K562 (cell line): ENCODE results near the gene SEC61A2. TPM values are rescaled to one million over a fixed set of nuclear protein-coding genes. Genes with fewer than 3 reads are reported as not detected.

Experiments used
- ATAC-seq: fragments of 200-7000 bp; cut with Tn5 transposase; 3 replicates; pipeline ENCODE4 v1.9.1; 2020; ENCODE audit warnings: moderate library complexity
- BruUV-seq: library from RNA; stranded (reverse); fragments of 400-500 nt; replicated peaks from 2 replicates; lab custom pipeline; 2021; lab: Mats Ljungman, UMichigan
- CTCF ChIA-PET: fragments of 300-600 bp; formaldehyde crosslinking; extraction: SDS; loops from one replicate; lab custom pipeline; 2021; ENCODE audit warnings: low intra/inter-chr PET ratio; lab: Yijun Ruan, JAX
- POLR2A ChIA-PET: fragments of 300-600, 350-650 bp; sonication (Branson Sonifier 250); formaldehyde crosslinking; extraction: SDS; loops from one replicate; lab custom pipeline; 2021; ENCODE audit warnings: antibody characterized with exemption, inconsistent platforms; lab: Yijun Ruan, JAX
- DNase-seq, 4 experiments: peaks; one replicate each; pipeline versions ENCODE4 v3.0.0 to v3.0.0-alpha.2; 2011 to 2018; ENCODE audit warnings: low spot score in 3 of 4, mixed read lengths in 3 of 4; ENCODE audit errors: extremely low read depth in 1 of 4
- FAIRE-seq: peaks from 2 replicates; lab custom pipeline; 2011; peaks lifted over from hg19 to GRCh38; lab: Jason Lieb, UNC
- H2AFZ ChIP-seq: 2 replicates; pipeline ENCODE4 v1.6.0; 2011; ENCODE audit warnings: low read depth, low read length, control low read depth, inconsistent platforms
- H3K27ac ChIP-seq: fragments of 200-600 bp; 3 replicates; pipeline ENCODE4 v1.8.0; 2011; ENCODE audit warnings: low read depth, mild to moderate bottlenecking, control low read depth, inconsistent platforms, low read length, moderate library complexity, mixed read lengths; ENCODE audit errors: extremely low read depth
- H3K27me3 ChIP-seq, 2 experiments: fragments of 300-600 bp in 1 of 2; 2 replicates in 1 of 2; 3 replicates in 1 of 2; pipeline versions ENCODE4 v1.6.0 to v1.8.0; 2011; ENCODE audit warnings: inconsistent platforms in 2 of 2, low read length in 2 of 2, mild to moderate bottlenecking in 1 of 2, mixed read lengths in 1 of 2, moderate library complexity in 1 of 2; ENCODE audit not compliant: control insufficient read depth in 2 of 2, insufficient read depth in 2 of 2
- H3K36me3 ChIP-seq: fragments of 300-600 bp; 3 replicates; pipeline ENCODE4 v1.8.0; 2011; ENCODE audit warnings: mild to moderate bottlenecking, low read length, inconsistent platforms; ENCODE audit not compliant: control insufficient read depth, insufficient read depth
- H3K4me1 ChIP-seq, 2 experiments: fragments of 200-600 bp in 1 of 2; replicated peaks in 1 of 2; 2 replicates in 1 of 2; 3 replicates in 1 of 2; pipeline versions ENCODE4 v1.5.1 to v1.8.0; 2011; ENCODE audit warnings: inconsistent platforms in 2 of 2, low read length in 2 of 2, mild to moderate bottlenecking in 1 of 2, mixed read lengths in 1 of 2, moderate library complexity in 1 of 2; ENCODE audit not compliant: control insufficient read depth in 2 of 2, insufficient read depth in 2 of 2
- H3K4me2 ChIP-seq: 2 replicates; pipeline ENCODE4 v1.6.1; 2011; ENCODE audit warnings: low read length, control low read depth, inconsistent platforms, mixed read lengths; ENCODE audit not compliant: insufficient read depth
- H3K4me3 ChIP-seq: fragments of 200-600 bp; sonication (generic), shearing (Covaris generic); 2 replicates; pipeline ENCODE4 v1.5.1; 2016; ENCODE audit warnings: control low read depth, inconsistent platforms
- H3K79me2 ChIP-seq: fragments of 200-600 bp; 3 replicates; pipeline ENCODE4 v1.8.0; 2011; ENCODE audit warnings: low read length, inconsistent platforms; ENCODE audit not compliant: control insufficient read depth, insufficient read depth
- H3K9ac ChIP-seq, 2 experiments: 2 replicates each; pipeline versions ENCODE4 v1.6.0 to v1.6.1; 2011; ENCODE audit warnings: low read depth in 2 of 2, low read length in 2 of 2, control low read depth in 1 of 2, inconsistent platforms in 1 of 2, mild to moderate bottlenecking in 1 of 2, mixed read lengths in 1 of 2; ENCODE audit not compliant: insufficient read depth in 1 of 2
- H3K9me1 ChIP-seq: one replicate; pipeline ENCODE4 v1.6.0; 2011; ENCODE audit warnings: inconsistent platforms, mild to moderate bottlenecking, low read length, moderate library complexity; ENCODE audit not compliant: control insufficient read depth, insufficient read depth
- H3K9me3 ChIP-seq: replicated peaks from 2 replicates; pipeline ENCODE4 v1.5.1; 2011; ENCODE audit warnings: low read depth, low read length, inconsistent platforms; ENCODE audit not compliant: control insufficient read depth, insufficient read depth
- H4K20me1 ChIP-seq: replicated peaks from 2 replicates; pipeline ENCODE4 v1.6.1; 2011; ENCODE audit warnings: low read length, inconsistent platforms, mixed read lengths; ENCODE audit not compliant: control insufficient read depth, insufficient read depth
- ELK1 ChIP-seq: sonication (generic); formaldehyde crosslinking; IDR thresholded peaks from 2 replicates; pipeline ENCODE4 v1.8.1; 2022; ENCODE audit warnings: missing genetic modification reagents
- KDM5B ChIP-seq: fragments of 200-600 bp; sonication (generic); IDR thresholded peaks from 2 replicates; pipeline ENCODE4 v1.6.1; 2012; ENCODE audit warnings: low read depth, mild to moderate bottlenecking, moderate library complexity, low read length, control low read depth, inconsistent platforms; ENCODE audit not compliant: insufficient replicate concordance
- LEF1 ChIP-seq: fragments of 450-650 bp; IDR thresholded peaks from 2 replicates; pipeline ENCODE4 v1.6.1; 2016; ENCODE audit warnings: mild to moderate bottlenecking
- MAX ChIP-seq: sonication (generic); formaldehyde crosslinking; IDR thresholded peaks from 2 replicates; pipeline ENCODE4 v1.9.0; 2022; ENCODE audit warnings: mild to moderate bottlenecking, missing genetic modification reagents
- MTA1 ChIP-seq: fragments of 450-650 bp; IDR thresholded peaks from 2 replicates; pipeline ENCODE4 v1.6.1; 2017; ENCODE audit warnings: borderline replicate concordance
- TAF1 ChIP-seq: IDR thresholded peaks from 2 replicates; pipeline ENCODE4 v1.6.1; 2011; ENCODE audit warnings: mild to moderate bottlenecking, low read length, moderate library complexity; ENCODE audit not compliant: insufficient read depth, control insufficient read depth, severe bottlenecking; ENCODE audit errors: extremely low read depth
- U2AF2 ChIP-seq: fragments of 200-400 bp; formaldehyde crosslinking; optimal IDR thresholded peaks from 2 replicates; pipeline ENCODE3; 2017; ENCODE audit warnings: low read depth, mild to moderate bottlenecking, low read length
- ZC3H4 ChIP-seq: sonication (generic); formaldehyde crosslinking; IDR thresholded peaks from 2 replicates; pipeline ENCODE4 v1.9.0; 2021; ENCODE audit warnings: missing genetic modification reagents, borderline replicate concordance
- ZNF217 ChIP-seq: sonication (generic); formaldehyde crosslinking; IDR thresholded peaks from 2 replicates; pipeline ENCODE4 v1.8.0; 2022; ENCODE audit warnings: mild to moderate bottlenecking, missing genetic modification reagents
- WGBS: fragments of 100-300 bp; shearing (Covaris generic); methylation state at CpG from one replicate; pipeline ENCODE4 v1.1.6; 2016; ENCODE audit warnings: low coverage, mixed read lengths; ENCODE audit not compliant: insufficient coverage; ENCODE audit errors: missing lambda C conversion rate; 5-methylcytosine and 5-hydroxymethylcytosine counted together
- in situ Hi-C: fragments of 300-500 bp; cut with MboI; formaldehyde crosslinking; loops from 4 replicates; pipeline ENCODE4 v1.15.0; 2018; ENCODE audit warnings: inconsistent platforms, mixed read lengths
- intact Hi-C: fragments of 100-400 bp; cut with micrococcal nuclease; formaldehyde crosslinking; loops from 2 replicates; pipeline ENCODE4 v1.14.2; 2022
- polyA plus RNA-seq, 8 experiments: library from polyadenylated mRNA; depleted of rRNA in 4 of 8; stranded (reverse) in 5 of 8; unstranded in 3 of 8; fragments of >200 nt; fragmentation: Nextera tagmentation in 2 of 8; fragmentation: Illumina TruSeq in 1 of 8; extraction: Ambion mirVana in 2 of 8; extraction: Trizol in 1 of 8; gene quantifications; 2 replicates each; pipeline versions ENCODE4 v1.2.1 to v1.2.3, GENCODE V29; 2011 to 2014; ENCODE audit warnings: inconsistent platforms in 1 of 8, missing spikeins in 1 of 8
- total RNA-seq, 7 experiments: library from RNA; depleted of rRNA in 6 of 7; stranded (reverse); fragments of >200 nt in 6 of 7; fragmentation: Illumina TruSeq in 2 of 7; extraction: Trizol in 2 of 7; gene quantifications; 2 replicates each; pipeline versions ENCODE4 v1.2.1 to v1.2.3, GENCODE V29; 2011 to 2021; ENCODE audit warnings: low replicate concordance in 1 of 7

SEC61A2 gene
- total and polyA plus RNA-seq, 9 of the 15 experiments (the other 6 are each of a cell fraction or from before 2014, with no cell fraction given) = 1.2 to 9.7 (median 3.9) TPM

DNA sequence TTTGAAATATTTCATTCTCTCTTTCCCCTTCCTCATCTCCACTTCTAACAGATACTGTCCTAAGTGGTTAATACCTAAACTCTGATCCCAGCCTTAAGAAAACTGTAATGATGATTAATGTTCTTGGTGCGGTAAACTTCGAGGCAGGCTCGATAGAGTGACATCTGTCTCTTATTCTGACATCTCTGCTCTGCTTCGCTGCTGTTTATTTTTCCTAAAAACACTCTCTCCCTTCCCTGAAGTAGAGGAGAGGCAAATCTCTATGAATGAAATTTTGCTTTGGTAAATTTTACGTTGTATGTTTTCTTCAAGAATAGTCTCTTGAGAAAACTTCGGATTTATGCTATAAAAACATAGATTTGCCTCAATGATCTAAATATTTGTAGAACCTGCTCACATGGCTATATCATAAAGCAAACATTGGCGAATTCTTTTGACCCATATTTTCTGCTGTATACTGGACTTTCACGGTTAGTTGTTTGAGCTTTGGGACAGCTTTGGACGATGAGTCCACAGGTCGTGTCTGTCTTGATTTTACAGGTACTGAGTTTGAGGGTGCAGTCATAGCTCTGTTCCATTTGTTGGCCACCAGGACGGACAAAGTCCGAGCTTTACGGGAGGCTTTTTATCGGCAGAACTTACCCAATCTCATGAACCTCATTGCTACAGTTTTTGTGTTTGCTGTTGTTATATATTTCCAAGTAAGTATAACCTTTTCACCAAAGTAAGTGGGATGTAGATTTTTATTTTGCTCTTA lies 27.1 kb downstream of the SEC61A2 start:
- H4K20me1 ChIP-seq = no peaks in the 10 kb centered on the region
- no peak overlapping the region for H3K9ac ChIP-seq
- DNase-seq (no peak), ATAC-seq (no peak), FAIRE-seq (peak; percentile 52)
- H3K9me3 ChIP-seq = no peaks in the 10 kb centered on the region; the same call in 1 of the 2 replicates
- no peak overlapping the region for H3K27ac ChIP-seq
- ChIA-PET POLR2A (interaction anchor here (2.0 kb wide), 1 partner anchor 9 kb away, joined by 8 read pairs; no protein-coding TSS in a partner anchor), CTCF (no interaction called here)
- 45% methylated on average over 14 of the region's 14 CpGs for WGBS
- no peak overlapping the region for H2AFZ ChIP-seq
- peaks cover 3% of the 10 kb centered on the region; the same call in 2 of the 3 replicates for H3K36me3 ChIP-seq
- in situ Hi-C loops (no loop called here), intact Hi-C loops (no loop called here)
- H3K4me1 ChIP-seq = no peaks in the 10 kb centered on the region
- no peak overlapping the region for H3K4me2 ChIP-seq
- TF ChIP-seq KDM5B = no peak
- no peaks in the 10 kb centered on the region for H3K79me2 ChIP-seq
- H3K27me3 ChIP-seq = no peaks in the 10 kb centered on the region
- BruUV-seq = no TSS peak
- H3K4me3 ChIP-seq = no peak overlapping the region
- H3K9me1 ChIP-seq = no peaks in the 10 kb centered on the region

DNA sequence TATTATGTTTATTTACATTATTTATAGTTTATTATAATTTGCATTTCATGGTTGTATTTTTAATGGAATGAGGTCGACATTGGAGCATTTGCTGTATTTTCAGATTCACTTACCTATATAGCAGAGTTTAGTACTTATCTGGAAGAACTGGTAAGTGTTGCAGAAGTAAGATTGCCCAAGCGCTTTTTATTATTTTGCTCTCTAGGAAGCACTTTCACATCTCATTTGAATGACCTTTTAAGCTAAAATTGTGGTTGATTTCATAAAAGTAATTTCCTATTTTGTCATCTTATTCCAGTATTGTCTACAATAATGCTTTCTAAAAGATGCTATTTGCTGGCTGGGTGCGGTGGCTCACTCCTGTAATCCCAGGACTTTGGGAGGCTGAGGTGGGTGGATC lies 28.6 kb downstream of the SEC61A2 start:
- Histone ChIP-seq H3K79me2 (no peaks in the 10 kb centered on the region), H3K36me3 (peaks cover 14% of the 10 kb centered on the region), H3K9me1 (no peaks in the 10 kb centered on the region), H3K27ac (no peak overlapping the region), H3K4me1 (no peaks in the 10 kb centered on the region; a peak in 1 of 5 replicates), H3K4me3 (no peak overlapping the region), H4K20me1 (no peaks in the 10 kb centered on the region), H2AFZ (no peak overlapping the region), H3K9ac (no peak overlapping the region), H3K9me3 (no peaks in the 10 kb centered on the region; the same call in 1 of the 2 replicates), H3K27me3 (no peaks in the 10 kb centered on the region), H3K4me2 (no peak overlapping the region)
- POLR2A ChIA-PET = interaction anchor here (2.0 kb wide), 1 partner anchor 11 kb away, joined by 8 read pairs; no protein-coding TSS in a partner anchor
- CTCF ChIA-PET = no interaction called here
- FAIRE-seq (no peak), ATAC-seq (no peak), DNase-seq (no peak)
- TF ChIP-seq U2AF2 (no peak), MAX (CRISPR knock-in tag) (no peak), TAF1 (no peak), LEF1 (no peak), MTA1 (no peak), ELK1 (CRISPR knock-in tag) (no peak), ZNF217 (CRISPR knock-in tag) (no peak), ZC3H4 (CRISPR knock-in tag) (no peak)
- in situ Hi-C loops (no loop called here), intact Hi-C loops (no loop called here)
- WGBS = 64% methylated on average over 3 of the region's 3 CpGs
- BruUV-seq = no TSS peak
